GM21515 (cell line): ENCODE measurements around the gene RAB26.

ENCODE experiments used
- ATAC-seq: cut with Tn5 transposase; IDR thresholded peaks from one replicate; pipeline ENCODE4 v1.9.1; 2021; ENCODE audit not compliant: unreplicated experiment

Gene RAB26

GRCh38 chr16:2178321-2179106 lies 30.1 kb downstream of the RAB26 start:
- ATAC-seq, result no peak

GRCh38 chr16:2179107-2179501 lies 30.7 kb downstream of the RAB26 start:
- ATAC-seq, result no peak

DNA sequence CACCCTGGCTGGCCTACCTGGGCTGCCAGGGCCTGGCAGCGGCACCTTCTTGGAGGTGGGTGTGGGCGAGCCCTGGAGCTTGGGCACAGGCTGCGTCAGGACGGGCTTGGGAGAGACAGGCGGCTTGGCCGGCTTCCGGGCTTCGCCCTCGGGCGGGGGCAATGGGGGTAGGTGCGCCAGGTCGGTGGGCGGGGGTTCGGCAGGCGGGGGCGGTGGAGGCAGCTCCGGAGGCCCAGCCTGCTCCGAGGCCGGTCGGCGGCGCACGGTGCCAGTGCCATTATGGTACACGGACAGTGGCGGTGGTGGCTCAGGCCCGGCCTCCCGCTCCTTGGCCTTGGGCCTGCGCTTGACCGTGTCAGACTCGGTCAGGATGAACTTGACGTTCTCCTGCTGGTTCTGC lies 31.2 kb downstream of the RAB26 start:
- no peak for ATAC-seq

DNA sequence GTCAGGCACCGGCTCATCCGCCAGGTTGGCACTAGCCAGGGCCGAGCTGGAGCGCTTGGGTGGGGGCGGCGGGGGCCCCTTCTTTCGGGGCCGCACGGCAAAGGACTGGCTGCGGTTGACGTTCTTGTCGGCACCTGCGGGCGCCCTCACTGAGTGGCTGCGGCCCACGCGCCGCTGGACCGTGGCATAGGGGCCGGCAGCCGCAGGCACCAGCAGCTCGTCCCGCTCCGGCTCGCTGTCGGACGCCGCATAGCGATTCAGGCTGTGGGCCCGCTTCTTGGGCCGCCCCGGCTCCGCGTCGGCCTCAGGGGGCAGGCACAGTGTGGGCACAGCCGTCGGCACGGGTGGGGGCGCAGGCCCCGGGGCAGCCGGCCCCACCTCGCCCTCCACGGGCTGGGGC lies 32.0 kb downstream of the RAB26 start:
- no peak for ATAC-seq

- ATAC-seq, result no peak
These were observed 32.8 kb downstream of the RAB26 start for GRCh38 chr16:2180962-2181923.

DNA sequence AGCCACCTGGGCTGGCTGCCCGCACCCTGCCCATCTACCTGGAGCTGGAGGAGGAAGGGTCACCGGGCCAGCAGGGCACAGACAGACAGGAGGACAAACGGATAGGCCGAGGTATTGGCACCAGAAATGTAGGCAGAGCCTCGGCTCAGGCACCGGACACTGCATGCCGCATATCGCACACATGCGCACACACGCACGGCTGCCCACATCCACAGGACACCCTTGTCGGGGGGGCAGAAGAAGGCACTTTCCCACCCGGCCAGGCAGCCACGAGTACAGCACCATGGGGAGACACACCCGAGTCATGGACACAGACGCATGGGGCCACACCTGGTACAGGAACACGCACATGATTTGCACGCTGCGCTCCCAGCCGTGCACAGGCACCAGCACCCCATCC lies 33.5 kb downstream of the RAB26 start:
- ATAC-seq, result no peak

- ATAC-seq, result no peak
These were observed 35.2 kb downstream of the RAB26 start for GRCh38 chr16:2183671-2184070.

GRCh38 chr16:2184346-2184745 lies 35.9 kb downstream of the RAB26 start:
- no peak for ATAC-seq

DNA sequence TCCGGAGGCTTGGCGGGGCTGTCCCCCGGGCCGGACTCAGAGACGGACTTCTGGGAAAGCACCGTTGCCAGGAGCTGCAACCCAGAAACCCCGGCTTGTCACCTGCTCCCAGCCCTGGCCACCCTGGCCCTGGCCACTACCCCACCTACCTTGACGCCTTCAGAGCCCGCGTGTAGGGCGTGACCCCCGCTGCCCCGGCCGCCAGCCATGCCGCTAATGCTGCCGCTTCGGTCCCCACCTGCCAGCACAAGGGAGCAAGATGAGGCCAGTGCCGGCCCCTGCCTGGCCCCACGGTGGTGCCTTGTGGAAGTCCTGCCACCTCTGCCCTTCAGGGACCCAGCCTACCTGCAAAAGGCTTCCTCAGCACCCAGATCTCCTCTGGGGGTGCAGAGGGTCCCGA lies 36.5 kb downstream of the RAB26 start:
- no peak for ATAC-seq

DNA sequence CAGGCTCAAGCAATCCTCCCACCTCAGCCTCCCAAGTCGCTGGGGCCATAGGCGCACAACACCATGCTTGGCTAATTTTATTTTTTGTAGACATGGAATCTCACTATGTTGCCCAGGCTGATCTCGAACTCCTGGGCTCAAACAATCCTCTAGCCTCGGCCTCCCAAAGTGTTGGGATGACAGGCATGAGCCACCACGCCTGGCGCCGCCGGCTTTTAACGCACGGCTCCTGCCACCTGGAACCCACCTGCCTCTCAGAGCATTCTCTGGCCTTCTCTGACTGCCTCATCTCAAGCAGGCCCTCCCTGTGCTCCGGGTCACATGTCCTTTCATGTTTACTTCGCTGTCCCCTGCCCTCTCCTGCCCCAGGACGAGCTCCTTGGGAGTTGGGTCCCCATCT lies 37.6 kb downstream of the RAB26 start:
- ATAC-seq, result no peak

- ATAC-seq, result no peak
These were observed 38.1 kb downstream of the RAB26 start for GRCh38 chr16:2186505-2186904.

- no peak for ATAC-seq
These were observed 38.8 kb downstream of the RAB26 start for GRCh38 chr16:2187212-2187611.

GRCh38 chr16:2188395-2188794 lies 40.0 kb downstream of the RAB26 start:
- ATAC-seq, result no peak

- no peak for ATAC-seq
These were observed 40.9 kb downstream of the RAB26 start for GRCh38 chr16:2189252-2189893.

DNA sequence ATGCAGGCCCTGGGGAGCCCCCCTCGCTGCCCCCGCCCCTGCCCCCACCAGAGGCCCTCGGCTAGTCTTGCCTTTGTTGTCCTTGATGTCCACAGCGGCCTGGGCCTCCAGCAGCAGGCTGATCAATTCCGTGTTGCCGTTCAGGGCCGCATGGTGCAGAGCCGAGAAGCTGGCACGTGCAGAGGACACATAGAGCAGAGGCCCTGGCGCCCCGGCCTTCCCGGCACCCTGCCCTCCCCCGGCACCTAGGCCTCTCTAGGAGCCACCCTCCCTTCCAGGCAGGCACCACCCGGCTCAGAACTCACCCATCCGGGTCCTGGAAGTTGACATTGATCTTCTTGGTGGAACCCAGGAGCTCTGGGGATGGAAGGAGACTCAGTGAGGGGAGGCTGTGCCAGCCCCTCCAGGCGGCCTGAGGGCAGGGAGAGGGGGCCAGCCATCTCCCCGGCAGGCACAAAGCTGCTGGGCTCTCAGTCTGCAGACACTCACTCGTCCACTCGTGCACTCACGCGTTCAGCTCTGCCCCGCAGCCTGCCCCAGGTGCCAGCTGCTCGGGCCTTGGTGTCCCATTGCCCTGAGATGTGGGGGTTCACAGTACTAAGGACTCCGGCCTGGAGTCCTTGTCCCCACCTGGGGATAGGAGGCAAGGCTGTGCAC lies 41.7 kb downstream of the RAB26 start:
- ATAC-seq, result no peak

GRCh38 chr16:2190659-2191445 lies 42.4 kb downstream of the RAB26 start:
- ATAC-seq, result no peak

DNA sequence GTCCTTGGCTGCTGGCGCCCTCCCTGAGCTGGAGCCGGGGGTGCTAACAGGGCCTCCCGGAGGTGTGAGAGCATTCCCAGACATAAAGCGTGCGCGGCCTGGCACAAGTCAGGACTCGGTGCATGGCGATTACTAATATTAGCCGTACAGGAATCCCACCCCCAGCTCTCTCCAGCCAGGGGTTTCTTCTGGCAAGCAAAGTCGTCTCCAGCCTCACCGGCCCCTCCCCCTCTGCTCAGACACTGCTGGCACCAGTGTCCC lies 43.0 kb downstream of the RAB26 start:
- no peak for ATAC-seq

DNA sequence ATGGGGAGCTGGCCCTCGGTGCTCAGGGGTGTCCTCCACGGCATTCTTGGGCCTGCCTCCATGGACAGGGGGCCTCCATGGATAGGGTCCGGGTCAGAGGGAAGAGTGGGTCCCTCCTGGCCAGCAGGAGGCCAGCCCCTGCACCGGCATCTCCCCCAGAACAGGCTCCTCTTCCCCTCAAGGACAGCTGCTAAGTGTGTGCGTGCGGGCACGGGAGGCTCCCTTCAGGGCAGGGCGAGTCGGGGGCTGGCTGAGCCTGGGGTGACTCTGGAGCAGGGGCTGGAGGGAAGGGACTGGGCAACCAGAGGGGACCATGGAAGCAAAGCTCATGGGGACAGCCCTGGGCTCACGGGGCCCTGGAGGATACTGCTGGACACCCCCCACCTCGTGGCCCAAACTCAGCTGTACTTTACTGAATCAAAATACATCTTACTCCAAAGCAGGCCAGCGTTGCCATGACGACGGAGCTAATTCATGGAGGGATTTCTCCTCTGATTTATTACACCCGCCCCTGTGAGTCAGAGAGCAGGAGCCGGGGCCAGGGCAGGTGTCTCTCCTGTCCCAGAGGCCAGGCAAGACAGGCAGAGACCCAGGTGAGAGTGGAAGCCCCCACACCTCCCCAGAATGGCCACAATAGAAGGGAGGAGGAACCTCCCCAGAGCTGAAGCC lies 45.9 kb downstream of the RAB26 start:
- no peak for ATAC-seq

- ATAC-seq, result no peak
These were observed 46.5 kb downstream of the RAB26 start for GRCh38 chr16:2194852-2195321.
